DND-41 (cell line): ENCODE measurements around the gene KDM8.

ENCODE experiments used
- EZH2 ChIP-seq: IDR thresholded peaks from 3 replicates; pipeline ENCODE4 v1.6.1; 2012; ENCODE audit warnings: borderline replicate concordance, low read depth, mild to moderate bottlenecking, moderate library complexity, low read length, inconsistent platforms; ENCODE audit not compliant: severe bottlenecking
- TF ChIP-seq, protein P1 (sequence below): IDR thresholded peaks from 2 replicates; pipeline ENCODE4 v1.5.1; 2012; ENCODE audit warnings: borderline replicate concordance, low read length, moderate library complexity, mild to moderate bottlenecking; ENCODE audit not compliant: poor library complexity, severe bottlenecking; ENCODE audit errors: extremely low read depth

DNA sequence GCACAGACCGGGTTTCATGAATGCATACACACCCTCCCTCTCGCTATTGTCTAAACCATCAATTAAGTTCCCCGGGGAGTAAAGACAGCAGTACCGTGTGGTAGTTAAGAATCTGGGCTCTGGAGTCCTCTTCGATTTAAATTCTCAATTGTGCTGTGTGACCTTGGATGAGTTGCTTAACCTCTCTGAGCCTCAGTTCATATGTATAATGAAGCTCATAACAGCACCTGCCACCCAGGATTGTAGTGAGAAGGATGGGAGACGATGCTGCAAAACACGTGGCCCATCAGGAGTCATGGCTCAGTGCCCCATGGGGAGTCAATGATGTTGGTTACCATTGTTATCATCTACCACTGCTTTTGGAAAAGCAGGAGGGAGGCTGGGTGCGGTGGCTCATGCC lies 34.5 kb upstream of the KDM8 start:
- TF ChIP-seq, protein P1, sequence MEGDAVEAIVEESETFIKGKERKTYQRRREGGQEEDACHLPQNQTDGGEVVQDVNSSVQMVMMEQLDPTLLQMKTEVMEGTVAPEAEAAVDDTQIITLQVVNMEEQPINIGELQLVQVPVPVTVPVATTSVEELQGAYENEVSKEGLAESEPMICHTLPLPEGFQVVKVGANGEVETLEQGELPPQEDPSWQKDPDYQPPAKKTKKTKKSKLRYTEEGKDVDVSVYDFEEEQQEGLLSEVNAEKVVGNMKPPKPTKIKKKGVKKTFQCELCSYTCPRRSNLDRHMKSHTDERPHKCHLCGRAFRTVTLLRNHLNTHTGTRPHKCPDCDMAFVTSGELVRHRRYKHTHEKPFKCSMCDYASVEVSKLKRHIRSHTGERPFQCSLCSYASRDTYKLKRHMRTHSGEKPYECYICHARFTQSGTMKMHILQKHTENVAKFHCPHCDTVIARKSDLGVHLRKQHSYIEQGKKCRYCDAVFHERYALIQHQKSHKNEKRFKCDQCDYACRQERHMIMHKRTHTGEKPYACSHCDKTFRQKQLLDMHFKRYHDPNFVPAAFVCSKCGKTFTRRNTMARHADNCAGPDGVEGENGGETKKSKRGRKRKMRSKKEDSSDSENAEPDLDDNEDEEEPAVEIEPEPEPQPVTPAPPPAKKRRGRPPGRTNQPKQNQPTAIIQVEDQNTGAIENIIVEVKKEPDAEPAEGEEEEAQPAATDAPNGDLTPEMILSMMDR: no peak
- TF ChIP-seq EZH2: no peak
